ENCODE results near the gene ACADM.
"Not testable (repeated sequence)": the region's sequence is repeated elsewhere in the genome, so short reads cannot be mapped to it uniquely, and the experiment has no call there.

Gene ACADM

GRCh38 chr1:75736016-75736415 is 11.5 kb downstream of the ACADM start:
- no peak for DNase-seq (ENCODE audit: low read depth)

- no peak for DNase-seq (ENCODE audit: low read depth)
Observed at GRCh38 chr1:75742047-75742625, 17.6 kb downstream of the ACADM start.

- no peak for DNase-seq (ENCODE audit: low read depth)
Observed at GRCh38 chr1:75745276-75745675, 20.8 kb downstream of the ACADM start.

GRCh38 chr1:75757210-75757609 is 32.7 kb downstream of the ACADM start:
- DNase-seq (ENCODE audit: low read depth): not testable (repeated sequence)

GRCh38 chr1:75758543-75758942 is 34.0 kb downstream of the ACADM start:
- not testable (repeated sequence) for DNase-seq (ENCODE audit: low read depth)

- DNase-seq (ENCODE audit: low read depth): no peak
Observed at GRCh38 chr1:75764057-75764655, 39.6 kb downstream of the ACADM start.

GRCh38 chr1:75765697-75766355 is 41.3 kb downstream of the ACADM start:
- DNase-seq (ENCODE audit: low read depth): peak; percentile 78

- DNase-seq (ENCODE audit: low read depth): no peak
Observed at GRCh38 chr1:75768016-75768415, 43.5 kb downstream of the ACADM start.

- no peak for DNase-seq (ENCODE audit: low read depth)
Observed at GRCh38 chr1:75770761-75771160, 46.3 kb downstream of the ACADM start.

GRCh38 chr1:75771978-75772377 is 47.5 kb downstream of the ACADM start:
- DNase-seq (ENCODE audit: low read depth): no peak

GRCh38 chr1:75777812-75778211 is 53.3 kb downstream of the ACADM start:
- DNase-seq (ENCODE audit: low read depth): not testable (repeated sequence)

- not testable (repeated sequence) for DNase-seq (ENCODE audit: low read depth)
Observed at GRCh38 chr1:75778694-75779093, 54.2 kb downstream of the ACADM start.

GRCh38 chr1:75780183-75780582 is 55.7 kb downstream of the ACADM start:
- DNase-seq (ENCODE audit: low read depth): not testable (repeated sequence)

- DNase-seq (ENCODE audit: low read depth): not testable (repeated sequence)
Observed at GRCh38 chr1:75783920-75784319, 59.4 kb downstream of the ACADM start.

- no peak for DNase-seq (ENCODE audit: low read depth)
Observed at GRCh38 chr1:75785320-75785982, 60.9 kb downstream of the ACADM start.

- peak; percentile 89 for DNase-seq (ENCODE audit: low read depth)
Observed at GRCh38 chr1:75785983-75786853, 61.7 kb downstream of the ACADM start, which contains the start of gene RABGGTB. Gene RABGGTB, plus strand, starts transcription at chr1:75786256. Its CDS starts 16 bp downstream, at chr1:75786272.

- no peak for DNase-seq (ENCODE audit: low read depth)
Observed at GRCh38 chr1:75786901-75787493, 62.5 kb downstream of the ACADM start.

- no peak for DNase-seq (ENCODE audit: low read depth)
Observed at GRCh38 chr1:75787524-75787923, 63.0 kb downstream of the ACADM start.

- DNase-seq (ENCODE audit: low read depth): no peak
Observed at GRCh38 chr1:75789988-75790387, 65.5 kb downstream of the ACADM start.

GRCh38 chr1:75791022-75791421 is 66.5 kb downstream of the ACADM start:
- DNase-seq (ENCODE audit: low read depth): no peak

- DNase-seq (ENCODE audit: low read depth): no peak
Observed at GRCh38 chr1:75792091-75792490, 67.6 kb downstream of the ACADM start.
